ENCODE results near the gene ZNF598.
"Not testable (repeated sequence)": the region's sequence is repeated elsewhere in the genome, so short reads cannot be mapped to it uniquely, and the experiment has no call there.

ZNF598 gene

GRCh38 chr16:2027024-2028010 is 17.7 kb upstream of the ZNF598 start:
- DNase-seq: peak; percentile 42

- no peak for DNase-seq
Observed at GRCh38 chr16:2026461-2027023, 16.9 kb upstream of the ZNF598 start, which contains the start of gene NHERF2. TSS of gene NHERF2 (plus strand) at chr16:2026902. CDS start at chr16:2027006, 104 bp downstream.

- DNase-seq: no peak
Observed at GRCh38 chr16:2025878-2026460, 16.3 kb upstream of the ZNF598 start.

GRCh38 chr16:2025251-2025650 is 15.6 kb upstream of the ZNF598 start:
- DNase-seq: no peak

- DNase-seq: no peak
Observed at GRCh38 chr16:2024032-2024420, 14.4 kb upstream of the ZNF598 start.

GRCh38 chr16:2023092-2024031 is 13.7 kb upstream of the ZNF598 start:
- peak; percentile 79 for DNase-seq

- peak; percentile 62 for DNase-seq
Observed at GRCh38 chr16:2022723-2023091, 13.1 kb upstream of the ZNF598 start.

- no peak for DNase-seq
Observed at GRCh38 chr16:2019921-2020831, 10.6 kb upstream of the ZNF598 start.

GRCh38 chr16:2019518-2019920 is 9.9 kb upstream of the ZNF598 start, which contains the start of gene NPW:
TSS of gene NPW (plus strand) at chr16:2019785.
- no peak for DNase-seq

GRCh38 chr16:2016407-2016922 is 6.8 kb upstream of the ZNF598 start:
- no peak for DNase-seq

- no peak for DNase-seq
Observed at GRCh38 chr16:2015947-2016208, 6.3 kb upstream of the ZNF598 start.

- no peak for DNase-seq
Observed at GRCh38 chr16:2015117-2015946, 5.7 kb upstream of the ZNF598 start.

- DNase-seq: no peak
Observed at GRCh38 chr16:2013527-2013926, 3.9 kb upstream of the ZNF598 start.

GRCh38 chr16:2011726-2012125 is 2.1 kb upstream of the ZNF598 start:
- not testable (repeated sequence) for DNase-seq

GRCh38 chr16:2009164-2009711 is 383 bp downstream of the ZNF598 start:
- no peak for DNase-seq

- DNase-seq: no peak
Observed at GRCh38 chr16:2008631-2009163, 924 bp downstream of the ZNF598 start.

- peak; percentile 43 for DNase-seq
Observed at GRCh38 chr16:2008009-2008526, 1.6 kb downstream of the ZNF598 start.

- DNase-seq: no peak
Observed at GRCh38 chr16:2007081-2007836, 2.4 kb downstream of the ZNF598 start.

- no peak for DNase-seq
Observed at GRCh38 chr16:2006317-2006716, 3.3 kb downstream of the ZNF598 start.

All from fibroblast of skin of abdomen (primary cell).